ENCODE data around the gene MCF2L2. TPM values are rescaled to one million over a fixed set of nuclear protein-coding genes. Genes with fewer than 3 reads are reported as not detected.

The MCF2L2 gene
- total and polyA plus RNA-seq, 2 experiments from 2014 or later = 6.7 to 14.6 TPM

DNA sequence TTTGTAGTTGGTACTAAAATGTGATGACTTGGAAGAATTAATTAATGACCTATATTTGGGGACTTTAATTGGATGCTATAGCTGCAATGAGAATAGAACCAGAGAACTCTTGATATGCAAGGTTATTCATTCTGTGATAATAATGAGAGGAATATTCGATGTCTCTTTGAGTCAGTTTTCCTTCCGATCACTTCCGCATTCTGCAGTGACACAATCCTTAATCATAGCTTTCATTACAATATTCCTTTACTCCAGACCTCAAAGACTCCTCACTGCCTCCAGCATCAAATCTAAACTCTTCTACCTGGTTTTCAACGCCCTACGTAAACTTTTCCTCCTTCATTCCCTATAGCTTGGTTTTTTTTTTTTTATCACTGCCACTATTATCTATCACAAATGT, 153.8 kb downstream of the MCF2L2 start:
- Histone ChIP-seq H3F3A (replicated peaks; ENCODE audit: low read depth) (no peaks in the 10 kb centered on the region), H3K4me1 (ENCODE audit: insufficient read depth) (no peaks in the 10 kb centered on the region; the same call in 1 of the 2 replicates), H3K4me3 (no peak overlapping the region), H3K4me2 (no peak overlapping the region), H3K27me3 (ENCODE audit: insufficient read depth) (no peaks in the 10 kb centered on the region), H3K36me3 (ENCODE audit: insufficient read depth) (no peaks in the 10 kb centered on the region), H3K27ac (ENCODE audit: low read depth) (no peak overlapping the region), H4K20me1 (replicated peaks; ENCODE audit: insufficient read depth) (no peaks in the 10 kb centered on the region), H3K79me2 (replicated peaks; ENCODE audit: insufficient read depth) (no peaks in the 10 kb centered on the region), H3K9me2 (ENCODE audit: insufficient read depth) (no peaks in the 10 kb centered on the region), H2AFZ (no peak overlapping the region)
- Mint-ChIP-seq H3K36me3 (ENCODE audit: low read depth) (no peaks in the 10 kb centered on the region), H3K4me3 (no peak overlapping the region), H3K27ac (no peak overlapping the region), H3K9me3 (no peaks in the 10 kb centered on the region), H3K27me3 (ENCODE audit: insufficient read depth, low read depth, poor library complexity) (no peaks in the 10 kb centered on the region), H3K4me1 (no peaks in the 10 kb centered on the region)
- DNase-seq (ENCODE audit: low spot score) (no peak), ATAC-seq (no peak)
- TF ChIP-seq ZNF114 (CRISPR knock-in tag; IDR thresholded peaks at IDR 0.05) (no peak), EZH2phosphoT487 (IDR thresholded peaks at IDR 0.05; ENCODE audit: unreplicated experiment) (no peak), STAT1 (IDR thresholded peaks at IDR 0.05; ENCODE audit: unreplicated experiment) (no peak), EZH2 (IDR thresholded peaks at IDR 0.05; ENCODE audit: low read depth, unreplicated experiment) (no peak), CTCF (conservative IDR thresholded peaks at IDR 0.05; ENCODE audit: low read depth in 2 of 2) (no peak), CREB1 (CRISPR knock-in tag; IDR thresholded peaks at IDR 0.05; ENCODE audit: low read depth) (no peak), ZNF462 (CRISPR knock-in tag; IDR thresholded peaks at IDR 0.05) (no peak), NANOG (IDR thresholded peaks at IDR 0.05; ENCODE audit: borderline replicate concordance) (no peak), JUNB (IDR thresholded peaks at IDR 0.05; ENCODE audit: unreplicated experiment) (no peak), POLR2AphosphoS5 (IDR thresholded peaks at IDR 0.05; ENCODE audit: low read depth) (no peak), ZNF331 (CRISPR knock-in tag; IDR thresholded peaks at IDR 0.05; ENCODE audit: low read depth) (no peak), ETS1 (IDR thresholded peaks at IDR 0.05) (no peak)
- TF ChIP-seq, protein P1, sequence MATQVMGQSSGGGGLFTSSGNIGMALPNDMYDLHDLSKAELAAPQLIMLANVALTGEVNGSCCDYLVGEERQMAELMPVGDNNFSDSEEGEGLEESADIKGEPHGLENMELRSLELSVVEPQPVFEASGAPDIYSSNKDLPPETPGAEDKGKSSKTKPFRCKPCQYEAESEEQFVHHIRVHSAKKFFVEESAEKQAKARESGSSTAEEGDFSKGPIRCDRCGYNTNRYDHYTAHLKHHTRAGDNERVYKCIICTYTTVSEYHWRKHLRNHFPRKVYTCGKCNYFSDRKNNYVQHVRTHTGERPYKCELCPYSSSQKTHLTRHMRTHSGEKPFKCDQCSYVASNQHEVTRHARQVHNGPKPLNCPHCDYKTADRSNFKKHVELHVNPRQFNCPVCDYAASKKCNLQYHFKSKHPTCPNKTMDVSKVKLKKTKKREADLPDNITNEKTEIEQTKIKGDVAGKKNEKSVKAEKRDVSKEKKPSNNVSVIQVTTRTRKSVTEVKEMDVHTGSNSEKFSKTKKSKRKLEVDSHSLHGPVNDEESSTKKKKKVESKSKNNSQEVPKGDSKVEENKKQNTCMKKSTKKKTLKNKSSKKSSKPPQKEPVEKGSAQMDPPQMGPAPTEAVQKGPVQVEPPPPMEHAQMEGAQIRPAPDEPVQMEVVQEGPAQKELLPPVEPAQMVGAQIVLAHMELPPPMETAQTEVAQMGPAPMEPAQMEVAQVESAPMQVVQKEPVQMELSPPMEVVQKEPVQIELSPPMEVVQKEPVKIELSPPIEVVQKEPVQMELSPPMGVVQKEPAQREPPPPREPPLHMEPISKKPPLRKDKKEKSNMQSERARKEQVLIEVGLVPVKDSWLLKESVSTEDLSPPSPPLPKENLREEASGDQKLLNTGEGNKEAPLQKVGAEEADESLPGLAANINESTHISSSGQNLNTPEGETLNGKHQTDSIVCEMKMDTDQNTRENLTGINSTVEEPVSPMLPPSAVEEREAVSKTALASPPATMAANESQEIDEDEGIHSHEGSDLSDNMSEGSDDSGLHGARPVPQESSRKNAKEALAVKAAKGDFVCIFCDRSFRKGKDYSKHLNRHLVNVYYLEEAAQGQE (IDR thresholded peaks at IDR 0.05; ENCODE audit: unreplicated experiment) = no peak

Measured in GM23338 (cell line).